ENCODE results near the gene PROM2.
"Not testable (repeated sequence)": the region's sequence is repeated elsewhere in the genome, so short reads cannot be mapped to it uniquely, and the experiment has no call there.

The PROM2 gene

GRCh38 chr2:95269745-95270144 is 4.5 kb upstream of the PROM2 start:
- not testable (repeated sequence) for DNase-seq

GRCh38 chr2:95270541-95271081 is 3.6 kb upstream of the PROM2 start:
- DNase-seq = peak; percentile 40

- DNase-seq = peak; percentile 26
These were observed 2.8 kb upstream of the PROM2 start for GRCh38 chr2:95271381-95271971.

GRCh38 chr2:95272299-95272751 is 1.9 kb upstream of the PROM2 start:
- DNase-seq = no peak

- no peak for DNase-seq
These were observed 1.5 kb upstream of the PROM2 start for GRCh38 chr2:95272781-95273180.

- no peak for DNase-seq
These were observed 521 bp upstream of the PROM2 start for GRCh38 chr2:95273566-95274290.

- no peak for DNase-seq
These were observed 884 bp downstream of the PROM2 start for GRCh38 chr2:95275151-95275515.

GRCh38 chr2:95275601-95276243 is 1.5 kb downstream of the PROM2 start:
- DNase-seq = no peak

- no peak for DNase-seq
These were observed 2.1 kb downstream of the PROM2 start for GRCh38 chr2:95276244-95276887.

GRCh38 chr2:95276888-95277245 is 2.6 kb downstream of the PROM2 start:
- DNase-seq = no peak

GRCh38 chr2:95277246-95277906 is 3.1 kb downstream of the PROM2 start:
- no peak for DNase-seq

- no peak for DNase-seq
These were observed 3.8 kb downstream of the PROM2 start for GRCh38 chr2:95278051-95278471.

GRCh38 chr2:95278637-95279225 is 4.5 kb downstream of the PROM2 start:
- no peak for DNase-seq

GRCh38 chr2:95279435-95280035 is 5.3 kb downstream of the PROM2 start:
- DNase-seq = no peak

- DNase-seq = no peak
These were observed 6.8 kb downstream of the PROM2 start for GRCh38 chr2:95281071-95281470.

GRCh38 chr2:95281786-95282185 is 7.5 kb downstream of the PROM2 start:
- no peak for DNase-seq

GRCh38 chr2:95282458-95282857 is 8.2 kb downstream of the PROM2 start:
- no peak for DNase-seq

- DNase-seq = no peak
These were observed 9.3 kb downstream of the PROM2 start for GRCh38 chr2:95283562-95283961.

GRCh38 chr2:95284886-95285541 is 10.8 kb downstream of the PROM2 start:
- DNase-seq = no peak

GRCh38 chr2:95285542-95285932 is 11.3 kb downstream of the PROM2 start:
- DNase-seq = no peak

- no peak for DNase-seq
These were observed 13.1 kb downstream of the PROM2 start for GRCh38 chr2:95287336-95287735.

GRCh38 chr2:95287806-95288205 is 13.6 kb downstream of the PROM2 start:
- DNase-seq = no peak

All from activated CD8-positive, alpha-beta memory T cell treated with anti-CD3 and anti-CD28 coated beads for 24 hours (primary cell).